OCI-LY7 (cell line): Measurements from ENCODE around the gene RAB35. TPM values are rescaled to one million over a fixed set of nuclear protein-coding genes. Genes with fewer than 3 reads are reported as not detected.

Experiments used
- BruUV-seq: library from RNA; stranded (reverse); fragments of 400-500 nt; replicated peaks from 2 replicates; lab custom pipeline; 2021; lab: Mats Ljungman, UMichigan
- CTCF ChIA-PET: fragments of 300-600 bp; sonication (Branson Sonifier 250); formaldehyde crosslinking; loops from one replicate; lab custom pipeline; 2022; ENCODE audit warnings: antibody characterized with exemption; ENCODE audit not compliant: unreplicated experiment; lab: Charles Lee
- POLR2A ChIA-PET: fragments of 300-600 bp; sonication (Branson Sonifier 250); formaldehyde crosslinking; loops from one replicate; lab custom pipeline; 2022; ENCODE audit warnings: antibody characterized with exemption; lab: Charles Lee
- DNase-seq: peaks from one replicate; pipeline ENCODE4 v3.0.0-alpha.2; 2015; ENCODE audit warnings: low spot score
- H2AFZ ChIP-seq: fragments of 200-600 bp; sonication (generic), shearing (Covaris generic); 2 replicates; pipeline ENCODE4 v1.6.1; 2014; ENCODE audit warnings: mild to moderate bottlenecking, antibody characterized with exemption, low read length, moderate library complexity
- H3K27ac ChIP-seq: fragments of 200-600 bp; sonication (generic); 2 replicates; pipeline ENCODE4 v1.5.1; 2014; ENCODE audit warnings: mixed run types, low read depth, mild to moderate bottlenecking, moderate library complexity, low read length, inconsistent platforms; ENCODE audit not compliant: poor library complexity, severe bottlenecking
- H3K36me3 ChIP-seq: fragments of 200-600 bp; sonication (generic); 2 replicates; pipeline ENCODE4 v1.6.1; 2014; ENCODE audit warnings: mild to moderate bottlenecking, antibody characterized with exemption, low read length, moderate library complexity, mixed read lengths; ENCODE audit not compliant: insufficient read depth
- H3K4me1 ChIP-seq: fragments of 200-600 bp; sonication (generic); 2 replicates; pipeline ENCODE4 v1.5.1; 2014; ENCODE audit warnings: mild to moderate bottlenecking, low read length; ENCODE audit not compliant: insufficient read depth, poor library complexity, severe bottlenecking
- H3K4me2 ChIP-seq: fragments of 200-600 bp; sonication (generic); 2 replicates; pipeline ENCODE4 v1.6.1; 2014; ENCODE audit warnings: mild to moderate bottlenecking, low read length
- H3K4me3 ChIP-seq: fragments of 200-600 bp; sonication (generic); 2 replicates; pipeline ENCODE4 v1.5.1; 2014; ENCODE audit warnings: mild to moderate bottlenecking, low read depth, low read length; ENCODE audit not compliant: poor library complexity, severe bottlenecking
- H3K79me2 ChIP-seq: fragments of 200-600 bp; sonication (generic); 2 replicates; pipeline ENCODE4 v1.6.1; 2016; ENCODE audit warnings: low read depth, mild to moderate bottlenecking, low read length, moderate library complexity, mixed read lengths; ENCODE audit not compliant: insufficient read depth
- H3K9me2 ChIP-seq: fragments of 200-600 bp; sonication (generic); 2 replicates; pipeline ENCODE4 v1.6.1; 2016; ENCODE audit warnings: mild to moderate bottlenecking, low read length, mixed read lengths; ENCODE audit not compliant: insufficient read depth
- H3K9me3 ChIP-seq: fragments of 200-600 bp; sonication (generic); 2 replicates; pipeline ENCODE4 v1.6.1; 2014; ENCODE audit warnings: mild to moderate bottlenecking, mixed run types, low read length, mixed read lengths
- H4K20me1 ChIP-seq: fragments of 200-600 bp; sonication (generic); 2 replicates; pipeline ENCODE4 v1.6.1; 2014; ENCODE audit warnings: mild to moderate bottlenecking, antibody characterized with exemption, low read length, moderate library complexity, mixed read lengths; ENCODE audit not compliant: insufficient read depth
- EZH2phosphoT487 ChIP-seq: fragments of 200-600 bp; sonication (generic); IDR thresholded peaks from 2 replicates; pipeline ENCODE4 v1.6.1; 2018; ENCODE audit warnings: low read depth, borderline replicate concordance, mild to moderate bottlenecking, mixed run types, antibody characterized with exemption, low read length, moderate library complexity, mixed read lengths
- intact Hi-C: fragments of 100-400 bp; cut with micrococcal nuclease; formaldehyde crosslinking; loops from one replicate; pipeline ENCODE4 v1.10.0; 2022; ENCODE audit not compliant: unreplicated experiment
- total RNA-seq, 2 experiments: library from RNA; depleted of rRNA in 1 of 2; stranded (reverse); fragments of >200 nt in 1 of 2; shearing (Covaris generic) in 1 of 2; gene quantifications; 2 replicates each; pipeline ENCODE4 v1.2.3, GENCODE V29; 2014 to 2022
- TF ChIP-seq, protein P1 (sequence below): fragments of 200-600 bp; sonication (generic); conservative IDR thresholded peaks from 2 replicates; pipeline ENCODE4 v1.5.1; 2014; ENCODE audit warnings: mild to moderate bottlenecking, antibody characterized with exemption, low read length, moderate library complexity, mixed read lengths

Gene RAB35
- total RNA-seq, 2 experiments from 2014 or later, result 42.2 to 85.9 TPM

- DNase-seq, result no peak
- Histone ChIP-seq H3K36me3 (peaks cover 14% of the 10 kb centered on the region), H3K4me2 (no peak overlapping the region), H2AFZ (no peak overlapping the region), H3K9me3 (no peaks in the 10 kb centered on the region), H3K4me1 (no peaks in the 10 kb centered on the region), H3K9me2 (no peaks in the 10 kb centered on the region), H4K20me1 (no peaks in the 10 kb centered on the region), H3K4me3 (no peak overlapping the region), H3K27ac (no peak overlapping the region), H3K79me2 (no peaks in the 10 kb centered on the region)
- TF ChIP-seq, protein P1, sequence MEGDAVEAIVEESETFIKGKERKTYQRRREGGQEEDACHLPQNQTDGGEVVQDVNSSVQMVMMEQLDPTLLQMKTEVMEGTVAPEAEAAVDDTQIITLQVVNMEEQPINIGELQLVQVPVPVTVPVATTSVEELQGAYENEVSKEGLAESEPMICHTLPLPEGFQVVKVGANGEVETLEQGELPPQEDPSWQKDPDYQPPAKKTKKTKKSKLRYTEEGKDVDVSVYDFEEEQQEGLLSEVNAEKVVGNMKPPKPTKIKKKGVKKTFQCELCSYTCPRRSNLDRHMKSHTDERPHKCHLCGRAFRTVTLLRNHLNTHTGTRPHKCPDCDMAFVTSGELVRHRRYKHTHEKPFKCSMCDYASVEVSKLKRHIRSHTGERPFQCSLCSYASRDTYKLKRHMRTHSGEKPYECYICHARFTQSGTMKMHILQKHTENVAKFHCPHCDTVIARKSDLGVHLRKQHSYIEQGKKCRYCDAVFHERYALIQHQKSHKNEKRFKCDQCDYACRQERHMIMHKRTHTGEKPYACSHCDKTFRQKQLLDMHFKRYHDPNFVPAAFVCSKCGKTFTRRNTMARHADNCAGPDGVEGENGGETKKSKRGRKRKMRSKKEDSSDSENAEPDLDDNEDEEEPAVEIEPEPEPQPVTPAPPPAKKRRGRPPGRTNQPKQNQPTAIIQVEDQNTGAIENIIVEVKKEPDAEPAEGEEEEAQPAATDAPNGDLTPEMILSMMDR, result no peak
- TF ChIP-seq EZH2phosphoT487, result no peak
- POLR2A ChIA-PET, result interaction anchor here (0.6 kb wide), 1 partner anchor 115 kb away, joined by 3 read pairs; no protein-coding TSS in a partner anchor
- BruUV-seq, result no TSS peak
- CTCF ChIA-PET, result no interaction called here
- intact Hi-C loops, result no loop called here
These were observed 39.3 kb downstream of the RAB35 start for GRCh38 chr12:120077260-120077659.

DNA sequence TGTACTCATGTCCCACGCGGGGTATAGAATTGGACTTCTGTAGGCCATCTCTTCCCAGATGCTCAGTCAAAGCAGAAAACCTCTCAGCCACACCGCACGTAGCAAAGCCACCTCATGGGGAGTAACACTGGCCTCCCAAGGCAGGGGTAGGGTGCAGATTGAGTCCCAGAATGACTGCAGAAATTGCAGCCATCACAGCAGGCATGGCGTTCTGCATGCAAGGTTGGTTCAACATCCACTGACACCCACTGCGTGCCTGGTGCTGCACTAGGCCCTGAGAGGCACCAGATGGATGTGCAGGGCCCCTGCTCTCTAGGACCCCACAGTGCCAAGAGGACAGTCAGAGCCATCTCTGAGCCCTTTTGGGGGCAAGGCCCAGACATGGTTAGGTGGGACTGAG lies 39.9 kb downstream of the RAB35 start:
- H3K79me2 ChIP-seq, result no peaks in the 10 kb centered on the region
- BruUV-seq, result no TSS peak
- H3K27ac ChIP-seq, result no peak overlapping the region
- no peak overlapping the region for H2AFZ ChIP-seq
- no peaks in the 10 kb centered on the region for H3K4me1 ChIP-seq
- H4K20me1 ChIP-seq, result no peaks in the 10 kb centered on the region
- H3K9me3 ChIP-seq, result no peaks in the 10 kb centered on the region
- no peaks in the 10 kb centered on the region for H3K9me2 ChIP-seq
- ChIA-PET POLR2A (no interaction called here), CTCF (no interaction called here)
- TF ChIP-seq, protein P1, result no peak
- TF ChIP-seq EZH2phosphoT487, result no peak
- DNase-seq, result no peak
- no peak overlapping the region for H3K4me3 ChIP-seq
- peaks cover 17% of the 10 kb centered on the region for H3K36me3 ChIP-seq
- intact Hi-C loops, result no loop called here
- H3K4me2 ChIP-seq, result no peak overlapping the region

DNA sequence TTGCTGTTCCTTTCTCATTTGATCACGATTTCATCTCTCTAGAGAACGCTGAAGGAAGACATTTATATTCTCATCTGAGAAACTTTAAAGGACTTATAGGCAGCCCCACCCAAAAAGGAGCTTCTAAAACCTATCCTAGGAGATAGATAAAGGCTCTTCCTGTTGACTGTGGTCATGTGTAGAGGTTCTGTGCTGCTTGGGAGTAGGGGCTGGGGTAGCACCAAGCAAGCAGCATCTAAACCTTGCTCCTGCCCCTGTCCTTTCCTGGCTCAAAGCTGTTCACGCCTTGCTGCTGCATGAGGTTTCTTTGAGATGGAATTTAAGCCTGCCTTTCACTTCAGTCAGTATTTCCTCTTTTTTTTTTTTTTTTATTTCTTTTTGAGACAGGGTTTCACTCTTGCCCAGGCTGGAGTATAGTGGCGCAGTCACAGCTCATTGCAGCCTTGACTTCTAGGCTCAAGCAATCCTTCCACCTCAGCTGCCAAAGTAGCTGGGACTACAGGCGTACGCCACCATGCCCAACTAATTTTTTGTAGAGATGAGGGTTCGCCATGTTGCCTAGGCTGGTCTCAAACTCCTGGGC lies 41.4 kb downstream of the RAB35 start:
- H3K27ac ChIP-seq, result no peak overlapping the region

More for the DNA sequence above, 41.4 kb downstream of the RAB35 start:
- H3K36me3 ChIP-seq, result peaks cover 17% of the 10 kb centered on the region
- CTCF ChIA-PET, result no interaction called here
- POLR2A ChIA-PET, result no interaction called here
- no TSS peak for BruUV-seq
- no peak overlapping the region for H2AFZ ChIP-seq
- no peak for DNase-seq
- H3K4me1 ChIP-seq, result no peaks in the 10 kb centered on the region
- no peaks in the 10 kb centered on the region for H3K9me2 ChIP-seq
- no peak overlapping the region for H3K4me3 ChIP-seq
- intact Hi-C loops, result no loop called here
- TF ChIP-seq EZH2phosphoT487, result no peak
- TF ChIP-seq, protein P1, result no peak
- H3K79me2 ChIP-seq, result no peaks in the 10 kb centered on the region
- no peaks in the 10 kb centered on the region for H4K20me1 ChIP-seq
- no peaks in the 10 kb centered on the region for H3K9me3 ChIP-seq
- H3K4me2 ChIP-seq, result no peak overlapping the region
